ENCODE data around the gene PRR15L.

PRR15L gene

GRCh38 chr17:47987240-47987835 is 29.7 kb upstream of the PRR15L start:
- no peak for DNase-seq

GRCh38 chr17:47986520-47986919 is 28.8 kb upstream of the PRR15L start:
- DNase-seq: no peak

GRCh38 chr17:47983492-47984223 is 26.0 kb upstream of the PRR15L start:
- DNase-seq: no peak

- no peak for DNase-seq
Measured at GRCh38 chr17:47982645-47983390, 25.1 kb upstream of the PRR15L start.

GRCh38 chr17:47982091-47982617 is 24.5 kb upstream of the PRR15L start:
- DNase-seq: no peak

- no peak for DNase-seq
Measured at GRCh38 chr17:47981462-47981861, 23.8 kb upstream of the PRR15L start.

GRCh38 chr17:47980541-47980940 is 22.9 kb upstream of the PRR15L start:
- no peak for DNase-seq

- DNase-seq: no peak
Measured at GRCh38 chr17:47978324-47978723, 20.6 kb upstream of the PRR15L start.

- no peak for DNase-seq
Measured at GRCh38 chr17:47975823-47976205, 18.1 kb upstream of the PRR15L start.

- no peak for DNase-seq
Measured at GRCh38 chr17:47975189-47975822, 17.6 kb upstream of the PRR15L start.

GRCh38 chr17:47973541-47973940 is 15.9 kb upstream of the PRR15L start:
- no peak for DNase-seq

- peak; percentile 91 to 99 for DNase-seq
Measured at GRCh38 chr17:47970725-47971499, 13.2 kb upstream of the PRR15L start, which contains the start of gene CDK5RAP3. Gene CDK5RAP3, plus strand, starts transcription at chr17:47971113. Its CDS starts 34 bp downstream, at chr17:47971147.

- DNase-seq: no peak
Measured at GRCh38 chr17:47969930-47970724, 12.4 kb upstream of the PRR15L start.

GRCh38 chr17:47968836-47969235 is 11.2 kb upstream of the PRR15L start:
- DNase-seq: no peak

- no peak for DNase-seq
Measured at GRCh38 chr17:47967607-47968252, 10.0 kb upstream of the PRR15L start.

- no peak for DNase-seq
Measured at GRCh38 chr17:47966079-47966519, 8.4 kb upstream of the PRR15L start.

- no peak for DNase-seq
Measured at GRCh38 chr17:47964856-47965255, 7.2 kb upstream of the PRR15L start.

- DNase-seq: no peak
Measured at GRCh38 chr17:47962901-47963300, 5.2 kb upstream of the PRR15L start.

- no peak for DNase-seq
Measured at GRCh38 chr17:47961406-47961805, 3.7 kb upstream of the PRR15L start.

GRCh38 chr17:47959825-47960655 is 2.4 kb upstream of the PRR15L start:
- DNase-seq: no peak

Measured in cerebellar nuclear complex (tissue), 1 donor.